Heart left ventricle (tissue), 16 donors: Measurements from ENCODE around the gene GYS1. TPM values are rescaled to one million over a fixed set of nuclear protein-coding genes. Genes with fewer than 3 reads are reported as not detected.

Experiments
- ATAC-seq, 4 donors: fragments of 200-7000 bp; cut with Tn5 transposase; one replicate each; pipeline ENCODE4 v1.9.1; 2020 to 2022; ENCODE audit warnings: moderate library complexity in 4 of 4, mild to moderate bottlenecking in 3 of 4, moderate number of reproducible peaks in 1 of 4
- DNase-seq, 5 donors: peaks; one replicate each; pipeline ENCODE4 v3.0.0-alpha.2; 2020
- H3K27ac ChIP-seq, 12 donors: fragments of 200-600 bp; sonication (generic) in 4 of 12; one replicate each; pipeline versions ENCODE4 v1.5.0 to v1.8.0; 2016 to 2022; ENCODE audit warnings: mild to moderate bottlenecking in 2 of 12
- H3K27me3 ChIP-seq, 9 donors: fragments of 200-600 bp; sonication (generic) in 2 of 9; one replicate each; pipeline versions ENCODE4 v1.5.1 to v1.8.0; 2016 to 2022; ENCODE audit warnings: mild to moderate bottlenecking in 3 of 9
- H3K36me3 ChIP-seq, 9 donors: fragments of 200-600 bp; sonication (generic) in 2 of 9; one replicate each; pipeline versions ENCODE4 v1.5.0 to v1.8.0; 2018 to 2022; ENCODE audit warnings: mild to moderate bottlenecking in 2 of 9
- H3K4me1 ChIP-seq, 12 donors: fragments of 200-600 bp; sonication (generic) in 4 of 12; one replicate each; pipeline versions ENCODE4 v1.5.0 to v1.8.0; 2016 to 2022; ENCODE audit warnings: mild to moderate bottlenecking in 3 of 12
- H3K4me3 ChIP-seq, 12 donors: fragments of 200-600 bp; sonication (generic) in 4 of 12; one replicate each; pipeline versions ENCODE4 v1.5.0 to v1.8.0; 2017 to 2022; ENCODE audit warnings: mild to moderate bottlenecking in 9 of 12, moderate library complexity in 4 of 12
- H3K9me3 ChIP-seq, 12 donors: fragments of 200-600 bp; sonication (generic) in 4 of 12; one replicate each; pipeline versions ENCODE4 v1.5.0 to v1.8.0; 2016 to 2022; ENCODE audit warnings: mild to moderate bottlenecking in 1 of 12
- POLR2A ChIP-seq, 2 donors: fragments of 450-650 bp; IDR thresholded peaks; one replicate each; pipeline ENCODE4 v1.6.1; 2017; ENCODE audit warnings: antibody characterized with exemption in 2 of 2, mild to moderate bottlenecking in 2 of 2, moderate library complexity in 2 of 2
- WGBS, 4 donors: extraction: QIAGEN DNeasy Blood & Tissue Kit in 2 of 4; methylation state at CpG; one replicate each; pipeline versions ENCODE4 v1.1.5 to v1.1.7; 2013 to 2018; 5-methylcytosine and 5-hydroxymethylcytosine counted together
- intact Hi-C, 10 donors: fragments of 100-400 bp; cut with DNase I; formaldehyde crosslinking; loops; one replicate each; pipeline versions ENCODE4 v1.11.1 to v1.14.2; 2022
- polyA plus RNA-seq, 2 donors: library from polyadenylated mRNA; stranded (reverse); fragments of 200-250 nt; gene quantifications; one replicate each; pipeline ENCODE4 v1.2.3, GENCODE V29; 2013
- total RNA-seq, 9 donors: library from RNA; depleted of rRNA in 2 of 9; stranded (reverse); fragments of >200 nt in 2 of 9; fragmentation: NEBNext Ultra II Directional in 3 of 9; extraction: Animal tissue kit (Norgen Biotek cat#: 25700) in 3 of 9; gene quantifications; one replicate each; pipeline versions ENCODE4 v1.1.0 to v1.2.4, GENCODE V29; 2016 to 2023
- TF ChIP-seq, protein P1 (sequence below), 12 donors: fragments of 200-600 bp; sonication (generic) in 4 of 12; IDR thresholded peaks; one replicate each; pipeline versions ENCODE4 v1.5.0 to v1.8.0; 2018 to 2022; ENCODE audit warnings: antibody characterized with exemption in 12 of 12, mild to moderate bottlenecking in 5 of 12
- donor health status: ischemic (EF 13 %, LVEDD 7.1; RV severe dilation, severe dysfunction).
- donor health status: healthy with polysubstance abuse.
- donor health status: DM: no; HTN: yes; CAD: no.
- donor health status: DM: no; HTN: no; CAD: no.
- donor health status: ischemic (EF 25% LVEDD 6.9; RV normal size, moderate dysfunction).
- donor health status: ischemic (EF 25% LVEDD 5.7; RV mildly dilated, moderate dysfunction).
- donor health status: healthy.
- donor health status: DM: yes; HTN: yes; CAD: no.
- donor health status: ischemic (EF 35%, LVEDD 5.7; RV mildly dilated, moderate dysfunction).
- donor health status: nonischemic (EF 11% LVEDD 7.7; RV severe dilation, severe dysfunction).
- donor health status: DM: yes; HTN: yes; CAD: no.
- donor health status: PGD.
- donor health status: ischemic (EF 29% LVEDD 5.4; RV normal size, mild dysfunction).
- donor health status: nonischemic (EF 23%, LVEDD 6.1; RV moderate dilation, normal function).

Gene GYS1
- total and polyA plus RNA-seq, 11 donors = 114 to 264 (median 170) TPM

DNA sequence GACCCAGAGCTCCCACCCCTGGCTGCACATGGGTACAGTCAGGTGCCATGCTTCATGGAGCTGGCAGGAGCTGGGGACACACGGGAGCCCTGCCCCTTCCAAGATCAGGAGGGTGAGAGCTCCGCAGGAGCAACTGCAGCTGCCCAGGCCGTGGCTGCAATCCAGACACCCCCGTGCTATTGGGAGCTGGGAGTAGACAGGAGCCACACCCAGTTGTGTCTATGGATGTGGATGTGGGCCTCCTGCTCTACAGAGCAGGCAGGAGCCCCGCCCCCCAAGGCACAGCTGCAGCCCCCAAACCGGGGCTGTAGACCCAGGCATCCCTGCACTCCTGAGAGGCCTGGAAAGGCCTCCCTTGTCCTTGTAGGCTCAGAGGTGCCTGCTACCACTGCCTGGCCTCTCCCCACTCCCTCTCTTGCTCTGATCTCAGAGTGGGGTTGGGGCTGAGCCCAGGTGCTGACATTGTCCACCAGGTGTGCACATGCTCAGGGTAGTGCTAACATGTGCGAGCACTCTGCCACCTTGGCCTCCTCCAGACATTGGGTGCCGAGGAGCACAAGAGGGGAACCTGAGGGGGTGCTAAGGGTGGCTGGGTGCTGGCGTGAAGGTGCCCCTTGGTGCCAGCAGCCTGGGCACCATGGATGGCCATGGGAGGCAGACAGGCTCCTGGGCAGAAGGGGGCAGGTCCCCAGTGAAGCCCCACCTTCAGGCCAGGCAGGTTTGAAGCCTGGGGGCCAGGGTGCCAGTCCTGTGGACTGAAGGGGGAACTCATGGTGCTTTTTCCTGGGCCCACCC, 46.4 kb downstream of the GYS1 start:
- Histone ChIP-seq H3K36me3 (no peaks in the 10 kb centered on the region), H3K4me3 (no peak overlapping the region), H3K27me3 (no peaks in the 10 kb centered on the region), H3K4me1 (no peaks in the 10 kb centered on the region), H3K27ac (no peak overlapping the region), H3K9me3 (peaks cover 0 to 4% (median 0%) of the 10 kb centered on the region in 12 donors)
- DNase-seq (no peak), ATAC-seq (peak in 1 of 4 donors; percentile 13)
- TF ChIP-seq, protein P1, sequence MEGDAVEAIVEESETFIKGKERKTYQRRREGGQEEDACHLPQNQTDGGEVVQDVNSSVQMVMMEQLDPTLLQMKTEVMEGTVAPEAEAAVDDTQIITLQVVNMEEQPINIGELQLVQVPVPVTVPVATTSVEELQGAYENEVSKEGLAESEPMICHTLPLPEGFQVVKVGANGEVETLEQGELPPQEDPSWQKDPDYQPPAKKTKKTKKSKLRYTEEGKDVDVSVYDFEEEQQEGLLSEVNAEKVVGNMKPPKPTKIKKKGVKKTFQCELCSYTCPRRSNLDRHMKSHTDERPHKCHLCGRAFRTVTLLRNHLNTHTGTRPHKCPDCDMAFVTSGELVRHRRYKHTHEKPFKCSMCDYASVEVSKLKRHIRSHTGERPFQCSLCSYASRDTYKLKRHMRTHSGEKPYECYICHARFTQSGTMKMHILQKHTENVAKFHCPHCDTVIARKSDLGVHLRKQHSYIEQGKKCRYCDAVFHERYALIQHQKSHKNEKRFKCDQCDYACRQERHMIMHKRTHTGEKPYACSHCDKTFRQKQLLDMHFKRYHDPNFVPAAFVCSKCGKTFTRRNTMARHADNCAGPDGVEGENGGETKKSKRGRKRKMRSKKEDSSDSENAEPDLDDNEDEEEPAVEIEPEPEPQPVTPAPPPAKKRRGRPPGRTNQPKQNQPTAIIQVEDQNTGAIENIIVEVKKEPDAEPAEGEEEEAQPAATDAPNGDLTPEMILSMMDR (IDR thresholded peaks at IDR 0.05) = no peak
- TF ChIP-seq POLR2A (IDR thresholded peaks at IDR 0.05) = no peak
- 73 to 87% (median 76%) methylated on average over 3 to 9 of the region's 9 CpGs for WGBS, 4 donors
- intact Hi-C loops = no loop called here

DNA sequence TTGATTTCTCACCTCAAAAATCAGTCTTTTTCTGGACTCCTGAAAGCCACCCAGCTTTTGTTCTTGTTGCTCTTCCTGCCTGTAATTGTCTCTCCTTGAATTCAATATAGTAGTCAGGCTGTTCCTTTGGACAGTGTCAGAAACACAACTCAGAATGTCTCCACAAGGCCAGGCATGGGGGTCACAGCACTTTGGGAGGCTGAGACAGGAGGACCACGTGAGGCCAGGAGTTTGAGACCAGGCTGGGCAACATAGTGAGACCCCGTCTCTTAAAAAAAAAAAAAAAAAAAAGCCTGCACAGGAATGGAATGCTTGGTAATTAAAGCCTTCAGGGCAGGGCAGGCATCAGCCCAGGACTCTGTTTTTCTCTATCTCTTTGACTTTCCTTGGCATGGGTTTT, 47.3 kb downstream of the GYS1 start:
- intact Hi-C loops = no loop called here
- 80 to 91% (median 87%) methylated on average over 2 of the region's 2 CpGs for WGBS, 4 donors
- TF ChIP-seq, protein P1 (IDR thresholded peaks at IDR 0.05) = no peak
- TF ChIP-seq POLR2A (IDR thresholded peaks at IDR 0.05) = no peak
- H3K27ac ChIP-seq = no peak overlapping the region
- H3K27me3 ChIP-seq = no peaks in the 10 kb centered on the region
- H3K4me3 ChIP-seq = no peak overlapping the region
- no peaks in the 10 kb centered on the region for H3K4me1 ChIP-seq
- no peaks in the 10 kb centered on the region for H3K36me3 ChIP-seq
- DNase-seq (no peak), ATAC-seq (no peak)
- H3K9me3 ChIP-seq = peaks cover 0 to 9% (median 2%) of the 10 kb centered on the region in 12 donors

- WGBS, 4 donors = 91 to 92% (median 91%) methylated on average over 5 of the region's 5 CpGs
- Histone ChIP-seq H3K4me3 (no peak overlapping the region), H3K27me3 (no peaks in the 10 kb centered on the region), H3K4me1 (no peaks in the 10 kb centered on the region), H3K27ac (no peak overlapping the region), H3K36me3 (no peaks in the 10 kb centered on the region), H3K9me3 (peaks cover 0 to 10% (median 6%) of the 10 kb centered on the region in 12 donors)
- ATAC-seq = no peak
- intact Hi-C loops = no loop called here
- DNase-seq = no peak
- TF ChIP-seq POLR2A (IDR thresholded peaks at IDR 0.05) = no peak
- TF ChIP-seq, protein P1 (IDR thresholded peaks at IDR 0.05) = no peak
Measured at GRCh38 chr19:48945415-48945814, 47.7 kb downstream of the GYS1 start.

DNA sequence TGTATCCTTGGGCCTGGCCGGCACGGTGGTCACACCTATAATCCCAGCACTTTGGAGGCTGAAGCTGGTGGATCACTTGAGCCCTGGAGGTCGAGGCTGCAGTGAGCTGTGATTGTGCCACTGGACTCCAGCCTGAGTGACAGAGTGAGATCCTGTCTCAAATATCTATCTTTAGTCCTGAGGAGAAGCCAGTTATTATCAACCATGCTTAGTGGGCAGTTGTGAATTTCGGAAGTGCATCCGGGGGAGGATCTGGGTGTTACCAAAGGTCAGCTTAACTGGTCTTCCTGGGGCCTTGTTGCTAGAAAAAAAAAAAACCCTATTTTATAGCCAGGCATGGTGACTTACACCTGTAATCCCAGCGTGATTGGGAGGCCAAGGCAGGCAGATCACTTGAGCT, 50.0 kb downstream of the GYS1 start:
- Histone ChIP-seq H3K27me3 (no peaks in the 10 kb centered on the region), H3K9me3 (peaks cover 0 to 12% (median 7%) of the 10 kb centered on the region in 12 donors), H3K4me1 (no peaks in the 10 kb centered on the region), H3K4me3 (no peak overlapping the region), H3K36me3 (no peaks in the 10 kb centered on the region), H3K27ac (no peak overlapping the region)
- intact Hi-C loops = no loop called here
- WGBS, 4 donors = 69 to 76% (median 76%) methylated on average over 6 of the region's 6 CpGs
- no peak for ATAC-seq
- TF ChIP-seq, protein P1 (IDR thresholded peaks at IDR 0.05) = no peak
- TF ChIP-seq POLR2A (IDR thresholded peaks at IDR 0.05) = no peak
- DNase-seq = no peak
